Prostate gland (tissue), 2 donors: ENCODE data around the gene RAI14.

Experiments
- CTCF ChIP-seq, 4 experiments: fragments of 200-600 bp in 2 of 4; fragments of 450-650 bp in 2 of 4; sonication (generic) in 2 of 4; IDR thresholded peaks; 1 replicate in 3 of 4; 2 replicates in 1 of 4; pipeline ENCODE4 v1.5.1; 2016 to 2019; ENCODE audit warnings: antibody characterized with exemption in 4 of 4, mild to moderate bottlenecking in 2 of 4, moderate library complexity in 2 of 4
- POLR2A ChIP-seq: fragments of 450-650 bp; IDR thresholded peaks from one replicate; pipeline ENCODE4 v1.6.1; 2016; ENCODE audit warnings: antibody characterized with exemption, mild to moderate bottlenecking
- POLR2AphosphoS5 ChIP-seq: sonication (generic); formaldehyde crosslinking; IDR thresholded peaks from one replicate; pipeline ENCODE4 v1.6.1; 2017; ENCODE audit warnings: antibody characterized with exemption

GRCh38 chr5:34676416-34676815 is 20.3 kb downstream of the RAI14 start:
- TF ChIP-seq POLR2A (no peak), CTCF (IDR thresholded peaks at IDR 0.05) (no peak), POLR2AphosphoS5 (no peak)
